ENCODE measurements around the gene NAPB. TPM values are rescaled to one million over a fixed set of nuclear protein-coding genes. Genes with fewer than 3 reads are reported as not detected.

The NAPB gene
- total and polyA plus RNA-seq, 2 of the 8 experiments (the other 6 are each of a cell fraction or from before 2014, with no cell fraction given) = 6.2 to 12.3 TPM

DNA sequence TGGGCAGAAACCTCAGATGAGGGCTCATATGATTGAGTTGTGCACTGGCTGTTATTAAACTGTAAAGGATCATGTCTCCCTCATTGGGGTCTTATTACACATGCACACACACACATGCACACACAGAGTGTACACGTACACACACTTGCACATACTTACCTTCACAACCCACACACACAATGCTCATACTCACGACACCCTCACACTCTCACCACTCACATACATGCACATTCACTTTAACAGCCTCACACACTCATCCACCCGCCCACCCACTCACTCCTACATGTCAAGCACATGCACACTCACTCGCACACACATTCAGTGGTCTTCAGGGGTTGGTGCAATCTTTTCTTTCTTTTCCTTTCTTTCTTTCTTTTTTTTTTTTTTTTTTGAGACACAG, 23.6 kb upstream of the NAPB start:
- H3K23ac ChIP-seq (ENCODE audit: insufficient read length) = no peak overlapping the region
- H2BK20ac ChIP-seq (ENCODE audit: low read length) = 0 out of 2 replicates have a peak overlapping the region, but pooled peaks have one; percentile 87
- H3K79me1 ChIP-seq (ENCODE audit: low read depth, low read length) = no peaks in the 10 kb centered on the region
- H4K5ac ChIP-seq (ENCODE audit: insufficient read length, low read depth, low read length) = no peak overlapping the region
- no peak overlapping the region for H4K8ac ChIP-seq (ENCODE audit: extremely low read depth, insufficient read depth, low read length)
- no peak overlapping the region; the same call in 1 of the 2 replicates for H2BK5ac ChIP-seq (ENCODE audit: low read depth, low read length)
- no peak for FAIRE-seq
- no peak overlapping the region for H3K18ac ChIP-seq (ENCODE audit: extremely low read depth, low read length)
- peak overlapping the region; percentile 75 for H4K91ac ChIP-seq (replicated peaks; ENCODE audit: insufficient read length, low read length)
- H3K23me2 ChIP-seq (ENCODE audit: low read depth, low read length) = peaks cover 2% of the 10 kb centered on the region; the same call in 1 of the 2 replicates
- POLR2A ChIA-PET (ENCODE audit: partially characterized antibody) = no interaction called here
- no peak overlapping the region for H3K27ac ChIP-seq (ENCODE audit: low read depth, low read length)
- no peaks in the 10 kb centered on the region for H4K20me1 ChIP-seq (replicated peaks in 1 of 2; ENCODE audit: control insufficient read depth in 1 of 2, insufficient read depth in 2 of 2, low read length in 2 of 2)
- H3K56ac ChIP-seq (replicated peaks; ENCODE audit: insufficient read length, low read depth, low read length) = no peak overlapping the region
- H3K4me3 ChIP-seq (ENCODE audit: extremely low read depth in 1 of 4, insufficient read depth in 2 of 4, low read depth in 3 of 4, low read length in 4 of 4) = no peak overlapping the region
- H3K36me3 ChIP-seq (ENCODE audit: control insufficient read depth in 2 of 4, insufficient read depth in 4 of 4, low read length in 3 of 4) = no peaks in the 10 kb centered on the region
- H2BK15ac ChIP-seq (ENCODE audit: low read length) = 0 out of 2 replicates have a peak overlapping the region, but pooled peaks have one; percentile 83
- H3K9me3 ChIP-seq (ENCODE audit: insufficient read depth in 2 of 2, low read depth in 1 of 2, low read length in 1 of 2) = no peaks in the 10 kb centered on the region
- H2AK5ac ChIP-seq (ENCODE audit: low read depth, low read length) = peak overlapping the region; percentile 87; the same call in 1 of the 2 replicates
- no peaks in the 10 kb centered on the region for H3K27me3 ChIP-seq (replicated peaks in 1 of 4; ENCODE audit: control insufficient read depth in 3 of 4, extremely low read depth in 1 of 4, insufficient read depth in 3 of 4, low read length in 3 of 4)
- H3K79me2 ChIP-seq (ENCODE audit: control insufficient read depth in 1 of 2, insufficient read depth in 2 of 2, low read length in 2 of 2) = no peaks in the 10 kb centered on the region
- no peak overlapping the region for H3K9ac ChIP-seq (replicated peaks in 1 of 4; ENCODE audit: extremely low read depth in 1 of 4, low read depth in 3 of 4, low read length in 3 of 4)
- no peak overlapping the region for H3K14ac ChIP-seq (ENCODE audit: insufficient read length)
- no peak for TF ChIP-seq CBX5 (IDR thresholded peaks at IDR 0.05; ENCODE audit: low read depth, low read length)
- TF ChIP-seq RFX5 (IDR thresholded peaks at IDR 0.05; ENCODE audit: borderline replicate concordance, low read depth, low read length) = no peak
- TF ChIP-seq CTCF (IDR thresholded peaks at IDR 0.05; ENCODE audit: control extremely low read depth in 1 of 3, insufficient read depth in 1 of 3, low read depth in 1 of 3, low read length in 3 of 3) = no peak
- TF ChIP-seq GABPA (IDR thresholded peaks at IDR 0.05; ENCODE audit: borderline replicate concordance, insufficient read depth, low read length) = no peak
- TF ChIP-seq CEBPB (IDR thresholded peaks at IDR 0.05; ENCODE audit: low read depth, low read length) = no peak
- no peak for TF ChIP-seq ATF3 (IDR thresholded peaks at IDR 0.05; ENCODE audit: insufficient read depth, low read depth, low read length)
- CTCF ChIA-PET (ENCODE audit: partially characterized antibody) = interaction anchor here (0.9 to 18.9 kb wide), 10 partner anchors 9 to 223 kb away, joined by 3 to 328 read pairs (median 11); partner anchors contain the start of gene CST9
- no peak for DNase-seq (ENCODE audit: low read depth in 1 of 2, low spot score in 2 of 2)
- no peak overlapping the region for H3K4me2 ChIP-seq (ENCODE audit: insufficient read depth in 1 of 2, low read depth in 2 of 2, low read length in 2 of 2)
- 91% methylated on average over 3 of the region's 4 CpGs; no CpG with 5 or more reads in 1 of the 2 experiments for WGBS, 2 experiments (ENCODE audit: extremely low coverage in 1 of 2, insufficient coverage in 1 of 2, insufficient read length in 1 of 2, insufficient replicate concordance in 2 of 2, low coverage in 1 of 2, low lambda C conversion rate in 2 of 2, missing lambda C conversion rate in 1 of 2)
- no peak overlapping the region for H3K4ac ChIP-seq (replicated peaks; ENCODE audit: insufficient read length, low read depth, low read length)
- H2BK12ac ChIP-seq (ENCODE audit: low read depth, low read length) = peak overlapping the region; percentile 98; the same call in 1 of the 2 replicates
- H2AFZ ChIP-seq (ENCODE audit: low read length) = no peak overlapping the region
- no peak overlapping the region for H2BK120ac ChIP-seq (replicated peaks; ENCODE audit: low read depth, low read length)
- no peaks in the 10 kb centered on the region; a peak in 1 of 7 replicates for H3K4me1 ChIP-seq (replicated peaks in 1 of 4; ENCODE audit: control insufficient read depth in 3 of 4, insufficient read depth in 4 of 4, low read length in 3 of 4)
